T-cell (primary cell): ENCODE data around the gene TSKU. TPM values are rescaled to one million over a fixed set of nuclear protein-coding genes. Genes with fewer than 3 reads are reported as not detected.

Source experiments
- ATAC-seq, 4 experiments: fragments of 200-7000 bp in 3 of 4; fragments of 150-1000 bp in 1 of 4; cut with Tn5 transposase; replicated peaks in 1 of 4; 1 replicate in 3 of 4; 2 replicates in 1 of 4; pipeline ENCODE4 v1.10.0; 2021; ENCODE audit warnings: moderate library complexity in 3 of 4, mild to moderate bottlenecking in 2 of 4, moderate number of reproducible peaks in 1 of 4
- CTCF ChIA-PET, 2 donors: fragments of 300-600 bp; sonication (Branson Sonifier 250); formaldehyde crosslinking; loops; one replicate each; lab custom pipeline; 2022; ENCODE audit warnings: antibody characterized with exemption in 2 of 2; lab: Charles Lee
- POLR2A ChIA-PET, 2 donors: fragments of 300-600 bp; sonication (Branson Sonifier 250); formaldehyde crosslinking; loops; one replicate each; lab custom pipeline; 2022; ENCODE audit warnings: antibody characterized with exemption in 2 of 2; lab: Charles Lee
- DNase-seq, 35 experiments: peaks; one replicate each; pipeline versions ENCODE4 v3.0.0 to v3.0.0-alpha.2; 2013 to 2023
- H3K27ac ChIP-seq: one replicate; pipeline ENCODE4 v1.5.1; 2013; ENCODE audit warnings: low read length
- H3K27me3 ChIP-seq, 2 experiments: replicated peaks in 1 of 2; 1 replicate in 1 of 2; 2 replicates in 1 of 2; pipeline versions ENCODE4 v1.6.1 to v1.7.0; 2013; ENCODE audit warnings: low read length in 1 of 2, mixed read lengths in 1 of 2; ENCODE audit not compliant: control insufficient read depth in 2 of 2, insufficient read depth in 2 of 2; ENCODE audit errors: extremely low read depth in 1 of 2
- H3K36me3 ChIP-seq, 2 donors: 1 replicate in 1 of 2; 2 replicates in 1 of 2; pipeline versions ENCODE4 v1.6.1 to v1.7.0; 2013; ENCODE audit warnings: low read length in 1 of 2; ENCODE audit not compliant: control insufficient read depth in 2 of 2, insufficient read depth in 1 of 2; ENCODE audit errors: extremely low read depth in 1 of 2
- H3K4me1 ChIP-seq, 2 experiments: 1 replicate in 1 of 2; 2 replicates in 1 of 2; pipeline versions ENCODE4 v1.6.1 to v1.7.0; 2013; ENCODE audit warnings: low read length in 2 of 2, mixed read lengths in 1 of 2; ENCODE audit not compliant: insufficient read depth in 2 of 2, control insufficient read depth in 1 of 2; ENCODE audit errors: extremely low read depth in 1 of 2
- H3K4me3 ChIP-seq, 2 donors: 1 replicate in 1 of 2; 2 replicates in 1 of 2; pipeline versions ENCODE4 v1.5.1 to v1.7.0; 2013; ENCODE audit warnings: mild to moderate bottlenecking in 2 of 2, low read length in 1 of 2, moderate library complexity in 1 of 2; ENCODE audit not compliant: control insufficient read depth in 1 of 2; ENCODE audit errors: extremely low read depth in 1 of 2
- H3K9me3 ChIP-seq: 2 replicates; pipeline ENCODE4 v1.7.0; 2013
- H3K27ac Mint-ChIP-seq, 2 donors: one replicate each; pipeline ENCODE4 v1.8.0; 2020 to 2021; ENCODE audit warnings: mild to moderate bottlenecking in 2 of 2, mixed read lengths in 2 of 2
- H3K27me3 Mint-ChIP-seq, 2 donors: one replicate each; pipeline ENCODE4 v1.8.0; 2021 to 2022; ENCODE audit warnings: mixed read lengths in 2 of 2
- H3K36me3 Mint-ChIP-seq: one replicate; pipeline ENCODE4 v1.8.0; 2021; ENCODE audit warnings: mixed read lengths
- H3K4me1 Mint-ChIP-seq, 3 donors: one replicate each; pipeline ENCODE4 v1.8.0; 2020 to 2022; ENCODE audit warnings: mixed read lengths in 3 of 3, mild to moderate bottlenecking in 1 of 3
- H3K4me3 Mint-ChIP-seq, 3 donors: one replicate each; pipeline ENCODE4 v1.8.0; 2020 to 2022; ENCODE audit warnings: mild to moderate bottlenecking in 3 of 3, mixed read lengths in 3 of 3, moderate library complexity in 3 of 3
- H3K9me3 Mint-ChIP-seq, 3 donors: one replicate each; pipeline ENCODE4 v1.8.0; 2020 to 2022; ENCODE audit warnings: mixed read lengths in 3 of 3
- WGBS: methylation state at CpG from one replicate; pipeline ENCODE4 v1.1.5; 2013; ENCODE audit warnings: missing lambda C conversion rate; ENCODE audit not compliant: insufficient coverage; 5-methylcytosine and 5-hydroxymethylcytosine counted together
- total RNA-seq, 35 experiments: library from RNA in 6 of 35; stranded (reverse) in 6 of 35; fragments of 120-200 nt in 1 of 35; gene quantifications; one replicate each; pipeline versions ENCODE4 v1.2.1 to v1.2.4 and lab custom pipeline; 2013 to 2026

Gene TSKU
- total RNA-seq, 5 donors from 2014 or later (not counting 1 experiment from before 2014, with no cell fraction given) = 0.23 to 0.47 (median 0.32) TPM; not detected in 2

- ChIA-PET CTCF (no interaction called here), POLR2A (no interaction called here)
- Mint-ChIP-seq H3K4me1 (peaks cover 7 to 12% (median 8%) of the 10 kb centered on the region in 3 donors), H3K9me3 (peaks cover 12 to 13% (median 13%) of the 10 kb centered on the region in 3 donors), H3K27ac (no peak overlapping the region), H3K36me3 (peaks cover 16% of the 10 kb centered on the region), H3K27me3 (peaks cover 41 to 44% of the 10 kb centered on the region in 2 donors), H3K4me3 (no peak overlapping the region)
- peaks cover 0 to 64% of the 10 kb centered on the region in 2 experiments for H3K27me3 ChIP-seq
- H3K27ac ChIP-seq = no peak overlapping the region
- H3K9me3 ChIP-seq = no peaks in the 10 kb centered on the region
- peaks cover 0 to 21% of the 10 kb centered on the region in 2 experiments for H3K4me1 ChIP-seq
- ATAC-seq = no peak
- no peak overlapping the region for H3K4me3 ChIP-seq
- no peaks in the 10 kb centered on the region for H3K36me3 ChIP-seq
- DNase-seq = no peak
- 85% methylated on average over 5 of the region's 8 CpGs for WGBS
Observed at GRCh38 chr11:76781046-76781801, 1.9 kb upstream of the TSKU start.

- Histone ChIP-seq H3K27me3 (peaks cover 0 to 66% of the 10 kb centered on the region in 2 experiments), H3K27ac (no peak overlapping the region), H3K36me3 (no peaks in the 10 kb centered on the region), H3K9me3 (no peaks in the 10 kb centered on the region), H3K4me1 (peaks cover 0 to 21% of the 10 kb centered on the region in 2 experiments), H3K4me3 (peak overlapping the region in 1 of 2 donors; percentile 76)
- peaks cover 9% of the 10 kb centered on the region for H3K36me3 Mint-ChIP-seq
- peaks cover 7% of the 10 kb centered on the region in 3 donors for H3K9me3 Mint-ChIP-seq
- no peak overlapping the region for H3K27ac Mint-ChIP-seq
- H3K27me3 Mint-ChIP-seq = peaks cover 43 to 48% of the 10 kb centered on the region in 2 donors
- WGBS = no CpG with 5 or more reads among the region's 5 CpGs
- peaks cover 7 to 12% (median 8%) of the 10 kb centered on the region in 3 donors for H3K4me1 Mint-ChIP-seq
- no peak for DNase-seq
- CTCF ChIA-PET = interaction anchor here (0.7 kb wide), 2 partner anchors 628 to 929 kb away, joined by 3 to 5 read pairs; no protein-coding TSS in a partner anchor
- POLR2A ChIA-PET = no interaction called here
- peak overlapping the region; percentile 57 to 76 (median 70) for H3K4me3 Mint-ChIP-seq
- ATAC-seq = no peak
Observed at GRCh38 chr11:76781807-76782530, 1.2 kb upstream of the TSKU start.

GRCh38 chr11:76782531-76783293 is 444 bp upstream of the TSKU start:
- Histone ChIP-seq H3K27ac (no peak overlapping the region), H3K4me3 (peak overlapping the region; percentile 32 to 76), H3K27me3 (peaks cover 0 to 65% of the 10 kb centered on the region in 2 experiments), H3K4me1 (peaks cover 0 to 21% of the 10 kb centered on the region in 2 experiments), H3K36me3 (no peaks in the 10 kb centered on the region), H3K9me3 (no peaks in the 10 kb centered on the region)
- peak in 1 of 35 experiments; percentile 14 for DNase-seq
- Mint-ChIP-seq H3K36me3 (peaks cover 4% of the 10 kb centered on the region), H3K27ac (peak overlapping the region in 1 of 2 donors; percentile 35), H3K4me3 (peak overlapping the region; percentile 57 to 76 (median 70)), H3K9me3 (no peaks in the 10 kb centered on the region), H3K27me3 (peaks cover 39 to 55% of the 10 kb centered on the region in 2 donors), H3K4me1 (peaks cover 7 to 12% (median 8%) of the 10 kb centered on the region in 3 donors)
- ChIA-PET CTCF (interaction anchor here (0.7 kb wide), 2 partner anchors 629 to 930 kb away, joined by 3 to 5 read pairs; no protein-coding TSS in a partner anchor), POLR2A (no interaction called here)
- WGBS = under 1% methylated on average over 20 of the region's 38 CpGs
- peak; percentile 56 to 72 (median 61) for ATAC-seq

GRCh38 chr11:76783896-76784813 is 999 bp downstream of the TSKU start:
- WGBS = 17% methylated on average over 51 of the region's 65 CpGs
- Mint-ChIP-seq H3K36me3 (no peaks in the 10 kb centered on the region), H3K27ac (no peak overlapping the region), H3K27me3 (peaks cover 30 to 47% of the 10 kb centered on the region in 2 donors), H3K4me1 (peaks cover 7 to 12% (median 8%) of the 10 kb centered on the region in 3 donors), H3K9me3 (no peaks in the 10 kb centered on the region), H3K4me3 (peak overlapping the region; percentile 13 to 40 (median 17))
- Histone ChIP-seq H3K27ac (no peak overlapping the region), H3K27me3 (peaks cover 0 to 61% of the 10 kb centered on the region in 2 experiments), H3K36me3 (no peaks in the 10 kb centered on the region), H3K9me3 (no peaks in the 10 kb centered on the region), H3K4me1 (peaks cover 0 to 21% of the 10 kb centered on the region in 2 experiments), H3K4me3 (peak overlapping the region; percentile 34 to 48)
- ATAC-seq (no peak), DNase-seq (no peak)
- POLR2A ChIA-PET = no interaction called here
- CTCF ChIA-PET = no interaction called here

- no peak for DNase-seq
- H3K27ac ChIP-seq = no peak overlapping the region
- H3K4me3 ChIP-seq = no peak overlapping the region
- H3K4me1 ChIP-seq = peaks cover 0 to 21% of the 10 kb centered on the region in 2 experiments
- H3K27me3 Mint-ChIP-seq = peaks cover 28 to 41% of the 10 kb centered on the region in 2 donors
- H3K36me3 ChIP-seq = no peaks in the 10 kb centered on the region
- no peaks in the 10 kb centered on the region for H3K36me3 Mint-ChIP-seq
- ChIA-PET POLR2A (no interaction called here), CTCF (no interaction called here)
- H3K27me3 ChIP-seq = peaks cover 0 to 56% of the 10 kb centered on the region in 2 experiments
- no peak for ATAC-seq
- H3K9me3 ChIP-seq = no peaks in the 10 kb centered on the region
- peak overlapping the region in 1 of 3 donors; percentile 40 for H3K4me3 Mint-ChIP-seq
- H3K4me1 Mint-ChIP-seq = peaks cover 7 to 12% (median 8%) of the 10 kb centered on the region in 3 donors
- no peak overlapping the region for H3K27ac Mint-ChIP-seq
- WGBS = 86% methylated on average over 2 of the region's 6 CpGs
- no peaks in the 10 kb centered on the region for H3K9me3 Mint-ChIP-seq
Observed at GRCh38 chr11:76785513-76785912, 2.4 kb downstream of the TSKU start.
